ENCODE measurements around the gene PFDN1.
"Not testable (repeated sequence)": the region's sequence is repeated elsewhere in the genome, so short reads cannot be mapped to it uniquely, and the experiment has no call there.

PFDN1 gene

GRCh38 chr5:140302786-140303639, at the start of gene PFDN1:
PFDN1 (minus strand) TSS chr5:140303101; CDS start chr5:140303073, 28 bp downstream.
- DNase-seq (ENCODE audit: low read depth in 2 of 3, low spot score in 1 of 3): peak; percentile 82 to 87 (median 86)

GRCh38 chr5:140351609-140352334, 48.9 kb upstream of the PFDN1 start:
- DNase-seq (ENCODE audit: low read depth in 2 of 3, low spot score in 1 of 3): peak in 1 of 3 donors; percentile 92

- DNase-seq (ENCODE audit: low read depth in 2 of 3, low spot score in 1 of 3): no peak
Measured at GRCh38 chr5:140349244-140349643, 46.3 kb upstream of the PFDN1 start.

- no peak for DNase-seq (ENCODE audit: low read depth in 2 of 3, low spot score in 1 of 3)
Measured at GRCh38 chr5:140348104-140348503, 45.2 kb upstream of the PFDN1 start.

- DNase-seq (ENCODE audit: low read depth in 2 of 3, low spot score in 1 of 3): no peak
Measured at GRCh38 chr5:140347360-140347759, 44.5 kb upstream of the PFDN1 start.

- peak in 1 of 3 donors; percentile 49 for DNase-seq (ENCODE audit: low read depth in 2 of 3, low spot score in 1 of 3)
Measured at GRCh38 chr5:140346348-140347221, 43.7 kb upstream of the PFDN1 start, which contains the start of gene HBEGF. HBEGF (minus strand) TSS chr5:140346603; CDS start chr5:140346328, 275 bp downstream.

GRCh38 chr5:140345919-140346347, 43.0 kb upstream of the PFDN1 start:
- no peak for DNase-seq (ENCODE audit: low read depth in 2 of 3, low spot score in 1 of 3)

GRCh38 chr5:140344683-140345423, 42.0 kb upstream of the PFDN1 start:
- no peak for DNase-seq (ENCODE audit: low read depth in 2 of 3, low spot score in 1 of 3)

GRCh38 chr5:140343849-140344248, 40.9 kb upstream of the PFDN1 start:
- DNase-seq (ENCODE audit: low read depth in 2 of 3, low spot score in 1 of 3): not testable (repeated sequence)

- DNase-seq (ENCODE audit: low read depth in 2 of 3, low spot score in 1 of 3): no peak
Measured at GRCh38 chr5:140342896-140343295, 40.0 kb upstream of the PFDN1 start.

- no peak for DNase-seq (ENCODE audit: low read depth in 2 of 3, low spot score in 1 of 3)
Measured at GRCh38 chr5:140342287-140342686, 39.4 kb upstream of the PFDN1 start.

GRCh38 chr5:140341591-140341990, 38.7 kb upstream of the PFDN1 start:
- no peak for DNase-seq (ENCODE audit: low read depth in 2 of 3, low spot score in 1 of 3)

- DNase-seq (ENCODE audit: low read depth in 2 of 3, low spot score in 1 of 3): no peak
Measured at GRCh38 chr5:140340605-140341121, 37.8 kb upstream of the PFDN1 start.

- no peak for DNase-seq (ENCODE audit: low read depth in 2 of 3, low spot score in 1 of 3)
Measured at GRCh38 chr5:140339636-140340035, 36.7 kb upstream of the PFDN1 start.

- DNase-seq (ENCODE audit: low read depth in 2 of 3, low spot score in 1 of 3): no peak
Measured at GRCh38 chr5:140338908-140339307, 36.0 kb upstream of the PFDN1 start.

GRCh38 chr5:140338336-140338735, 35.4 kb upstream of the PFDN1 start:
- DNase-seq (ENCODE audit: low read depth in 2 of 3, low spot score in 1 of 3): no peak

- no peak for DNase-seq (ENCODE audit: low read depth in 2 of 3, low spot score in 1 of 3)
Measured at GRCh38 chr5:140337880-140338279, 35.0 kb upstream of the PFDN1 start.

- no peak for DNase-seq (ENCODE audit: low read depth in 2 of 3, low spot score in 1 of 3)
Measured at GRCh38 chr5:140336388-140336787, 33.5 kb upstream of the PFDN1 start.

- DNase-seq (ENCODE audit: low read depth in 2 of 3, low spot score in 1 of 3): no peak
Measured at GRCh38 chr5:140331638-140332037, 28.7 kb upstream of the PFDN1 start.
